Gastrocnemius medialis (tissue), 4 donors: Measurements from ENCODE around the gene GNG4. TPM values are rescaled to one million over a fixed set of nuclear protein-coding genes. Genes with fewer than 3 reads are reported as not detected.

Experiments
- ATAC-seq, 2 donors: fragments of 150-250 bp; one replicate each; pipeline ENCODE4 v1.9.1; 2016
- DNase-seq, 2 donors: peaks; one replicate each; pipeline ENCODE4 v3.0.0-alpha.2; 2019
- H3K27ac ChIP-seq, 4 donors: fragments of 200-600 bp; sonication (generic); 1 replicate in 1 of 4; 2 replicates in 3 of 4; pipeline ENCODE4 v1.5.1; 2016 to 2018; ENCODE audit warnings: mild to moderate bottlenecking in 2 of 4, moderate library complexity in 1 of 4
- H3K27me3 ChIP-seq, 3 donors: fragments of 200-600 bp; sonication (generic) in 2 of 3; 1 replicate in 1 of 3; 2 replicates in 2 of 3; pipeline versions ENCODE4 v1.5.1 to v1.6.0; 2016 to 2019; ENCODE audit warnings: mild to moderate bottlenecking in 1 of 3, moderate library complexity in 1 of 3
- H3K36me3 ChIP-seq, 2 donors: fragments of 200-600 bp; sonication (generic) in 1 of 2; one replicate each; pipeline ENCODE4 v1.5.1; 2017 to 2018
- H3K4me1 ChIP-seq, 2 donors: fragments of 200-600 bp; sonication (generic) in 1 of 2; one replicate each; pipeline ENCODE4 v1.5.1; 2016 to 2017; ENCODE audit warnings: mild to moderate bottlenecking in 2 of 2
- H3K4me3 ChIP-seq, 4 donors: fragments of 200-600 bp; sonication (generic) in 3 of 4; 1 replicate in 1 of 4; 2 replicates in 3 of 4; pipeline ENCODE4 v1.5.1; 2016 to 2019; ENCODE audit warnings: mild to moderate bottlenecking in 2 of 4
- H3K9me3 ChIP-seq, 3 donors: fragments of 200-600 bp; sonication (generic) in 2 of 3; 1 replicate in 1 of 3; 2 replicates in 2 of 3; pipeline ENCODE4 v1.5.1; 2016 to 2019
- CTCF ChIP-seq, 5 experiments: fragments of 450-650 bp in 3 of 5; fragments of 200-600 bp in 2 of 5; sonication (generic) in 2 of 5; IDR thresholded peaks in 4 of 5; conservative IDR thresholded peaks in 1 of 5; 1 replicate in 4 of 5; 2 replicates in 1 of 5; pipeline ENCODE4 v1.5.1; 2016 to 2019; ENCODE audit warnings: antibody characterized with exemption in 5 of 5, mild to moderate bottlenecking in 3 of 5, moderate library complexity in 3 of 5
- POLR2A ChIP-seq, 2 donors: fragments of 450-650 bp; IDR thresholded peaks; one replicate each; pipeline ENCODE4 v1.6.1; 2017; ENCODE audit warnings: antibody characterized with exemption in 2 of 2, mild to moderate bottlenecking in 2 of 2, moderate library complexity in 2 of 2
- in situ Hi-C, 4 donors: fragments of 200-750 bp; cut with MboI; loops; one replicate each; pipeline versions ENCODE4 v1.15.0 to v1.8.0; 2017; ENCODE audit warnings: low sequenced_read_pairs in 4 of 4
- intact Hi-C: fragments of 100-400 bp; cut with DNase I; formaldehyde crosslinking; loops from one replicate; pipeline ENCODE4 v1.15.1; 2023; ENCODE audit warnings: low total_unique reads
- total RNA-seq, 4 donors: library from RNA; depleted of rRNA; stranded (reverse); fragments of >200 nt; gene quantifications; one replicate each; pipeline versions ENCODE4 v1.1.0 to v1.2.3, GENCODE V29; 2016

GNG4 gene
- total RNA-seq, 4 donors from 2014 or later, result not detected

- no peak overlapping the region for H3K27ac ChIP-seq
- H3K27me3 ChIP-seq, result no peaks in the 10 kb centered on the region
- in situ Hi-C loops (no loop called here), intact Hi-C loops (no loop called here)
- no peak for DNase-seq
- no peaks in the 10 kb centered on the region for H3K4me1 ChIP-seq
- no peak overlapping the region for H3K4me3 ChIP-seq
- ATAC-seq, result no peak
- no peaks in the 10 kb centered on the region for H3K36me3 ChIP-seq
- TF ChIP-seq CTCF (IDR thresholded peaks at IDR 0.05 in 4 of 5, conservative IDR thresholded peaks at IDR 0.05 in 1 of 5) (no peak), POLR2A (IDR thresholded peaks at IDR 0.05) (no peak)
- H3K9me3 ChIP-seq, result no peaks in the 10 kb centered on the region
Observed at GRCh38 chr1:235635938-235636662, 13.5 kb downstream of the GNG4 start.

DNA sequence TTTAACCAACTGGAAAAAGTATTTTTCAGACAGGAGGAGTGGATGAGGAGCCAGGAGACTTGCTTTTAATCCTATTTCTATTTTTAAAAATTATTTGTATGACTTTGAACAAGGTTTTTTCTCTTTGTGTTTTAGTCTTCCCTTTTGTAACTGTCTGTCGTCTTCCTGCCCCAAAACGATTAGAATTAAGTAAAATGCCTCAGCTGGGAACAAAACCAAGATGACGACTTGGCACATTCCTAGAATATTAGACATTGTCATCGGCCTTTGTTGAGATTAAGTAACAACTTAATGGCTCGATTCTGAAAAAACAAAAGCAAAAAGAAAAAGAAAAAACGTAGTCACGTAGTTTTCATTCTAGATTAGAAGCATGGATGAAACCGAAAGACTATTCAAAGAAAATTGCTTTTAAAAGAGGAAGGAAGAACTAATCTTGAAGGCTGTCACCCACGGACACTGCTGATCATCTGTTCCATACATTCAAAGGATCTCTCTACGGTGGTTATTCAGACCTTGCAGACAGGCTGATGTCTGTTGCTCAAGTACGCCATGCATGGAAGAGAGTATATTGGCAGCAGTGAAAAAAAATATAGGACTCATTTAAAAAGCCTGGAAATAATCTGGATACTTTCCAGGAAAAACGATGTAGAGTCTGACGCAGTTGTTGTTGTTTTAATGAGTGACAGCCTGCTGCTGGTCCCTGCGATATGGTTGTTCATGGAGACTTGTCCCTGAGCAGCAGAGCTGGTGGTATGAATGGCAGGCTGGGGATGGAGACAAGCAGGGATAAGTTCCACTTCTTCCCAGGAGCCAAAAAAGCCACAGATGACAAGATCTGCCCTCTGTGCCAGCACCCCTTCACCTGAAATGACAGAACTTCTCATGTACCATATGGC, 16.8 kb downstream of the GNG4 start:
- Histone ChIP-seq H3K27me3 (no peaks in the 10 kb centered on the region), H3K27ac (no peak overlapping the region), H3K4me3 (no peak overlapping the region), H3K9me3 (no peaks in the 10 kb centered on the region), H3K4me1 (no peaks in the 10 kb centered on the region), H3K36me3 (no peaks in the 10 kb centered on the region)
- DNase-seq (no peak), ATAC-seq (no peak)
- intact Hi-C loops (no loop called here), in situ Hi-C loops (no loop called here)
- no peak for TF ChIP-seq POLR2A (IDR thresholded peaks at IDR 0.05)
- TF ChIP-seq CTCF (IDR thresholded peaks at IDR 0.05 in 4 of 5, conservative IDR thresholded peaks at IDR 0.05 in 1 of 5), result no peak

GRCh38 chr1:235631816-235632215, 17.8 kb downstream of the GNG4 start:
- in situ Hi-C loops, result no loop called here
- no peaks in the 10 kb centered on the region for H3K27me3 ChIP-seq
- no peak for DNase-seq
- no peak for TF ChIP-seq POLR2A (IDR thresholded peaks at IDR 0.05)
- TF ChIP-seq CTCF (IDR thresholded peaks at IDR 0.05 in 4 of 5, conservative IDR thresholded peaks at IDR 0.05 in 1 of 5), result no peak
- H3K27ac ChIP-seq, result no peak overlapping the region
- intact Hi-C loops, result no loop called here
- H3K9me3 ChIP-seq, result no peaks in the 10 kb centered on the region
- H3K36me3 ChIP-seq, result no peaks in the 10 kb centered on the region
- ATAC-seq, result no peak
- no peaks in the 10 kb centered on the region for H3K4me1 ChIP-seq
- no peak overlapping the region for H3K4me3 ChIP-seq

- Histone ChIP-seq H3K4me3 (no peak overlapping the region), H3K27ac (no peak overlapping the region), H3K27me3 (no peaks in the 10 kb centered on the region), H3K4me1 (no peaks in the 10 kb centered on the region), H3K9me3 (no peaks in the 10 kb centered on the region), H3K36me3 (no peaks in the 10 kb centered on the region)
- in situ Hi-C loops, result no loop called here
- TF ChIP-seq POLR2A (IDR thresholded peaks at IDR 0.05) (no peak), CTCF (IDR thresholded peaks at IDR 0.05 in 4 of 5, conservative IDR thresholded peaks at IDR 0.05 in 1 of 5) (no peak)
- intact Hi-C loops, result no loop called here
- DNase-seq, result no peak
- no peak for ATAC-seq
Observed at GRCh38 chr1:235628316-235629005, 21.1 kb downstream of the GNG4 start.
